ENCODE measurements around the gene SLC9A3.

SLC9A3 gene

DNA sequence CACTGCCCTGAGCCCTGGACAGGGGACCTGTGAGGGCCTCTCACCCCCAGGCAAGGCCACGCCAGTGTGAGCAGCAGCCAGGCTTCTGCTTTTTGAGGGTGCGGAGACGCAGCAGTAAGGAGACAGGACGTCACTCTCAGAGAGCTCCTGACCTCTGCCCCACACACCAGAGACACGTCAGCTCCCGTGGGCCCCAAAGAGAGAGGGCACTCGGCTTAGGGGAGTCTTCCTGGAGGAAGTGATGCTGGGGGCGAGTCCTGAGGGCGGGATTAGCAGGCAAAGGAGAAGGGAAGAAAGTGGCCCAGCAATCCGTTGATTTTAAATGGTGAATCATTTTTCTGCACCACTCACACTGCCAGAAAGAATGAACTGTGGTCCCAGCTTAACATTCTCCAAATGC is 24.0 kb upstream of the SLC9A3 start:
- DNase-seq (ENCODE audit: low read depth), result no peak
- H3K4me3 ChIP-seq (ENCODE audit: control insufficient read depth, low read depth, low read length), result no peak overlapping the region
- no peak for TF ChIP-seq CTCF (IDR thresholded peaks at IDR 0.05; ENCODE audit: control insufficient read depth, insufficient read depth, low read depth, low read length, missing control alignments)

GRCh38 chr5:547086-547924 is 23.1 kb upstream of the SLC9A3 start:
- no peak overlapping the region for H3K4me3 ChIP-seq (ENCODE audit: control insufficient read depth, low read depth, low read length)
- no peak for DNase-seq (ENCODE audit: low read depth)
- TF ChIP-seq CTCF (IDR thresholded peaks at IDR 0.05; ENCODE audit: control insufficient read depth, insufficient read depth, low read depth, low read length, missing control alignments), result no peak

DNA sequence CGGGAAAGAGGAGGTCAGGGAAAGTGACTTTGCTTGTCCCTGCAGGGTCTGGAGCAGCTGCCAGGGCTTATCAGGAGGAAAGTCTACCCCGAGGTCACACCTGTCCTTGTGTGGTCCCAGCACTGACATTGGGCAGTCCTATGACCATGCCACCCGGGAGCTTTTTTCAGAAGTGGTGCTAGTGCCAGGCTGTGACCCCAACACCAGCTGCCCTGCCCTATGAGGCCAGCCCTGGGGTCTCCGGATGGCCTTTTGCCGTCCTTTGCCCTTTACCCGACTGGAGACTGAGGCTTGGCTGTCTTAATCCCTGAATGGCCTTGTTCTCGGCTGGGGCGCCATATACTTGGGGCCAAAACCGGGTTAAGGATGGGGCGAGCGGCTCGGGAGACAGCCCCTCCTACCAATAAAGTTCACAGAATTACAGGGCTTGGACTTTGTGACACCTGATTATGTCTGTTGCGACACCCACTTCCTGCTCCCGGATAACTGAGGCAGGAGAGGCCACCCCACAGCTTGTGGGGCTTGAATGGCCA is 22.2 kb upstream of the SLC9A3 start:
- no peak for TF ChIP-seq CTCF (IDR thresholded peaks at IDR 0.05; ENCODE audit: control insufficient read depth, insufficient read depth, low read depth, low read length, missing control alignments)
- no peak overlapping the region for H3K4me3 ChIP-seq (ENCODE audit: control insufficient read depth, low read depth, low read length)
- DNase-seq (ENCODE audit: low read depth), result no peak

DNA sequence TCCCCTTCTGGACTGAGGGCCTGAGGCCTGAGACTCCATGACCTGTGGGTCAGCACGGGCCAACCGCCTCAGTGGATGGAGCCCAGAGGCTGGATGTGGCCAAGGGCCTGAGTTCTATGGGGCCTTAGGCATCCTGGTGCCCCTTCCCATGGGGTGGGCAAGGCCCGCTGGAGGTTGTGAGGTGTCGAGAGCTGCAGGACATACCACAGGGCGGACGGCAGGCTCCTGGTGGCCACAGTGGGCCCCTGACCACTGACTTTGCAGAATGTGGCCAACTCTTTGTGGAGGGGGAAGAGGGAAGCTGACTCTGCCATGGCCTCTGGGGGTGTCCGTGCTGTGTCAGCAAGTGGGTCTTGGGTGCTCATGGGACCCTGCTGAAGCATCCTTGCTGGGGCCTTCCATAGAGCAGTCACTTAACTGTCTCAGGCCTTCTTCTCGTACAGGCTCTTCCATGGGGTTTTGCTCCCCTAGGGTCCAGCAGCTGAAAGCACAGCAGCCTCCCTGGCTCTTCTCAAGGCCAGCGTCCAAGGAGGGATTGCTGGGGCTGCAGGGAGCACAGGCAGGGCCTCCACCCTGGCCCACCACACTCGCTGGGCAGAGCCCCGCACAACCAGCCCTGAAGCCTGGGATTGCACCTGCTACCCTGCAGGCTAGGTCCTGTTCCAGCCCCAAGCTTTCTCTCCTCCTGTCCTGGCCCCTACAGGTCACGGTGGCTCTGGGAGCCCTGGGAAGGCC is 21.6 kb upstream of the SLC9A3 start:
- TF ChIP-seq CTCF (IDR thresholded peaks at IDR 0.05; ENCODE audit: control insufficient read depth, insufficient read depth, low read depth, low read length, missing control alignments), result no peak
- H3K4me3 ChIP-seq (ENCODE audit: control insufficient read depth, low read depth, low read length), result no peak overlapping the region

DNA sequence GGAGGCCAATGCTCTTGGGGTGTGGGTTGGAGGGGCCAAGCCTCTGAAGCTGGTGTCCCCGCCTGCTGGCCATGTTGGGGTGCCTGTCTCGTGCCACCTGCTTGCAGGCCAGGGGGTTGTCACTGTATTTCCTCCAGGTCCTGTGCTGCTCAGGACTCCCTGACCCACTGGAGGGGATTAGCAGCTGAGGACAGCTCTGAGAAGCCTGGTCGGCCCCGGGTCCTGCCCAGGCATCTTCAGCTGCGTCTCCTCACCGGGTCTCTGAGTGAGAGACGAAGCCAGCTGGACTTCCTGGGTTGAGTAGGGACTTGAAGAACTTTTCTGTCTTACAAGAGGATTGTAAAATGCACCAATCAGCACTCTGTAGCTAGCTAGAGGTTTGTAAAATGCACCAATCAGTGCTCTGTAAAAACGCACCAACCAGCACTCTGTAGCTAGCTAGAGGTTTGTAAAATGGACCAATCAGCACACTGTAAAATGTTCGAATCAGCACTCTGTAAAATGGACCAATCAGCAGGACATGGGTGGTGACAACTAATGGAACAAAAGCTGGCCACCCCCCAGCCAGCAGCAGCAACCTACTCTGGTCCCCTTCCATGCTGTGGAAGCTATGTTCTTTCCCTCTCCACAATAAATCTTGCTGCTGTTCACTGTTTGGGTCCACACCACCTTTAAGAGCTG is 20.6 kb upstream of the SLC9A3 start:
- no peak overlapping the region for H3K4me3 ChIP-seq (ENCODE audit: control insufficient read depth, low read depth, low read length)
- DNase-seq (ENCODE audit: low read depth), result no peak
- no peak for TF ChIP-seq CTCF (IDR thresholded peaks at IDR 0.05; ENCODE audit: control insufficient read depth, insufficient read depth, low read depth, low read length, missing control alignments)

More for the DNA sequence above, 21.6 kb upstream of the SLC9A3 start:
- DNase-seq (ENCODE audit: low read depth), result no peak

Measured in AG09309 (cell line).